Activated CD4-positive, alpha-beta T cell treated with anti-CD3 and anti-CD28 coated beads, Interleukin-2, amount 50 U/mL, for 4 hours (primary cell): ENCODE measurements around the gene ADD3.
A peak's percentile ranks its signal among the peaks of the same experiment; 100 is the strongest.
"Not testable (repeated sequence)": the region's sequence is repeated elsewhere in the genome, so short reads cannot be mapped to it uniquely, and the experiment has no call there.

Experiments
- DNase-seq, 2 experiments: peaks; one replicate each; pipeline ENCODE4 v3.0.0-alpha.2; 2020

ADD3 gene

DNA sequence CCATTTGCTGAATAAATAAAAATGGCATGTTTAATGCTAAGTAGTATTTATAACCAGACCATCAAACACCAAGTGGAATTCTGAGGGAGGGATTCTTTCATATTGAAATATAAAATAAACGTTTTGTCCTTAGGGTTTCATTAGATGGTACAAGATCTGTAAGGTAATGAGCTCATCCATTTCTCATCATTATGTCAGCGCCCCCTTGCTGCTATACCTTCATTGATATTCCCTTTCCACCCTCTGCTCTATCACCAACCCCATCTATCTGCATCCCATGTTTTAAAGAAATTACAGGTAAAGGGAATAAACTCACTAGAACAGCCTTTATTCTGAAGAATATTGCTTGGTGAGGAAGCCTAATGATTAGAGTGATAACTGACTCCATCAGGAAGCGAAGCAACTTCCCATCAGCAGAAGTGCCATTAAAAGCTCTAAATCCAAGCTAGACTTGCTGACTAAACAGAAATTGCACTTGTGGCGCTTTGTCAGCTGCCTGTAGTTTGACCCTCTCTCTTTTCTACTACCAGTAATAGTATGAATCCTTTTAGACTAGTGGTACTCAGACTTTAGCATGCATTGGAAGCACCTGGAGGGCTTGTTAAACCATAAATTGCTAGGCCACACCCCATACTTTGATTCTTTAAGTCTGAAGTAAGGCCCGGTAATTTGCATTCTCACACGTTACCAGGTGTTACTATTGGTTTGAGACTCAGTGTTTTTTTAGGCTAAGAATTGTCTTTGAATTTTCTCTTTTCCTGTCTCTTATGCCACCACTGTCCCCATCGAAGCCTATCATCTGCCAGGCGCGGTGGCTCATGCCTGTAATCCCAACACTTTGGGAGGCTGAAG, 27.5 kb downstream of the ADD3 start:
- DNase-seq: no peak

DNA sequence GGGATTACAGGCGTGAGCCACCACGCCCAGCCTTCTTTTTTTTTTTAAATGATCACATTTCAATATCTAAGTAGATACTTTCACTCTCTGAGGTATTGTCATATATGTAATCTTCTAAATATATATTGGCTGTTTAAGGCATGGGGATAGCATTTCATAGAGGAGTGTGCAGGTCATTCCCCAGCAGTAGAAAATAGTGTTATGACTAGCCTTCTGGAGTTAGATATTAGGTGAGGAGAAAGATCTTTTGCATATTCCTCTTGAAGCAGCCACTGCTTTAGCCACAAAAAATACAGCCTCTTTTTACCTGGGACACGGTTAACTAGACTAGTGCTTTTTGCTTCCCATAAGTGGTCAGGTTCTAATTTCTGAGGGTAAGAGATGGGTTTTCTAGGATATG, 28.9 kb downstream of the ADD3 start:
- no peak for DNase-seq

DNA sequence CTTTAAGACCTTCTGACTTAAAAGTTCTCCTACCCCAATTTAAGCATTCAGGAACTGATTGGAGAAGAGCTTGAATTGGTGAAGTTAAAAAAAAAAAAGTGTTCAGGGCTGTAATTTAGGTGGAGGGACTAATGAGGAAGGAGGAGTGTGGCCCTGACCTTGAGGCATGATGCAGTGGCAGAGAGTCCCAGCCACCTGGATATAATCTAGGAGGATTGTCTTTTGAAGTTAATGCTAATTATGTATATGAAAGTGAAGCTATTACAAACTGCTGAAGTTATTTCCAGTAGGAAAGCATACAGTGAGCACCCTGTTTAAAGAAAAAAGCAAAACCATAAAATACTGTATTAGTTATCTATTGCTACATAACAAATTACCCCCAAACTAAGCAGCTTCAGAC, 31.5 kb downstream of the ADD3 start:
- DNase-seq: no peak

DNA sequence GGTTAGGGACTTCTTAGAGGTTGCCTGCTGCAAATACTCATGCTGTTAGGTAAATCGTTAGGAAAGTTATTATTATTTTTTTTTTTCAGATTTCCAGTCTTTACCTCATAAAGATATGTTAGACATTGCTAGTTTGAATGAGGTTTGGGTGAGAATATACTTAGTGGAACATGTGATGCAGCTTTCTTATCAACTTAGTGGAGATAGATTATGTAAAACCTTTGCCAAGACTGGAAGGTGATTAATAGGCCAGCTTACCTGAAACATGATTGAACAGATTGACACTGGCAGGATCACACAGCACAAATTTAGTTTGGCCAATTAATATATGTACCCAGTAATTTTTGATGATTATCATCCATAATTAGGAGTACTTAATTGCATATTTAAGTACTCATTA, 32.3 kb downstream of the ADD3 start:
- DNase-seq: no peak

DNA sequence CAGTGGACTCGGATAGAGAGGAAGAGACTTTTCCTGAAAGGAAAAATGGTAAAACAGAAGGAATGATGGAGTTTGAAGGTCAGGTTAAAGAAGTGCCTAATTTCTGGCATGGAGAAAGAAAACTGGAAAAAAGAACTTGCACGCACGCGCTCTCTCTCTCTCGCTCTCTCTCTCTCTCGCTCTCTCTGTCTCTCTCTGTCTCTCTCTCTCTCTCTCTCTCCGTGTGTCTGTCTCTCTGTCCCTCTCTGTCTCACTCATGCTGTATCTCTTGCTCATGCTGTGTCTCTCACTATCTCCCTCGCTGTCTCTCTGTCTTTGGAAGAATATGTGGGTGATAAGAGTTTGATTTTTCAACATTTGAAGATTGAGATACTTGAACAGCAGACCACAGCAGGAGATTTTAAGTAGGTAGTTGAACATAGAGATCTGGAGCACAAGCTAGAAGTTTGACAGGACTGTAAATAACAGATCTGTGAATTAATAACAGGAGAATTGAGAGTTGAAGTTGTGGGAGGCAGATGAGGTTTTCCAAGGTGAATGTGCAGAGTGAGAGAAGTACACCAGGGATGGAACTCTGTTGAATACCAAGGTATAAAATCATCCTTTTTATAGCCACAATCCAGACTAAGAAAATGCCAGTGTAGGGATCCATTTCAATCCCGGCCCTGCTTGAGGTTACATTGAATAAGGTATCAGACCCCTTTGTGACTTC, 33.1 kb downstream of the ADD3 start:
- no peak for DNase-seq

DNA sequence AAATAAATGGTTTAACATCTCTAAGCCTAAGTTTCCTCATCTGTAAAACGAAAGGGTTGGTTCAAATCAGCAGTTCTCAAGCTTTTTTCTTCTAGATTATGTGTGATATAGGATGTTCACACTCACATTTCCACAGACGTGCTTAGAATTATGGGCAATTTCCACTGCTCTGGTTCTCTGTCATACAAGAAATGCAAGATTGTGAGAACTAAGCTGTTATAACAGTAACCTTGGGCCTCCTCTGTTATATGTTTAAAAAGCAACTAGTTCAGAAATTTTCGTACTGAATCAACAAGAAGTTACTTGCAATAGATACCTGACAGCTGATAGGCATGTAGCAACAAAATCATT, 33.7 kb downstream of the ADD3 start:
- DNase-seq: no peak

DNA sequence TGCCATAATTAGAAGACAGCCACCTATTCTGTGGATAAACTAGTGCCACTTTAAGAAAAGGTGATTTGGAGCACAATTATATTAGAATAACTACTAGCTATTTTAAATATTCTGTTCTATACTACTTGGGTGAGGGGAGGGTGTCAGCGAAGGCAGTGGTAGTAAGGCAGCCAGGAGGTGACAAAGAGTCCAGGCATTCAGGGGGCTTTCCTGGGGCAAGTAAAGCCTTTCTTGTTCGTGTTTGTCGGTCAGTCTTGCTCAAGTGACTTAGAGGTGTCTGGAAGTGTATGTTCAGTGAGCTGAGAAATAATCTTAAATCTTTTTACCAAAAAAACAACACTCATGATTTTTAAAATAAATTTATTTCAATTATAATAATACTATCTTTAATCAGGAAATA, 34.4 kb downstream of the ADD3 start:
- DNase-seq: no peak

DNA sequence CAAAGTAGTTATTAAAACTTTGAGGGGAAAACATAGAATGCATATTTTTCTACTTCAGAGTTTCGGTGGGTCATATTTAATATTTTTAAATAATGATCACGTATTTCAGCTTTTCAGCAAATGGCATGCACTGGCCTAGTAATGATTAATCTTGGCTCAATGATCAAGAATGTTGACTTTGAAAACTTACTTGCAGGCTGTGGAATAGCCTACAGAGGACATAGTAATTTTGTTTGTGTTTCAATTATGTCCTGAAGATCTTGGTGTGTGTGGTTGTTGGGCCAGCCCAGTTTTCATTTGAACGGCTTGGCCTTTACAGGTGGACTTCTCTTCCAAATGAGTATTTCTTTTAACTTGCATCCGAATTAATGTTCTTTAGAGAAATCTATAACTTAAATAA, 35.1 kb downstream of the ADD3 start:
- no peak for DNase-seq

DNA sequence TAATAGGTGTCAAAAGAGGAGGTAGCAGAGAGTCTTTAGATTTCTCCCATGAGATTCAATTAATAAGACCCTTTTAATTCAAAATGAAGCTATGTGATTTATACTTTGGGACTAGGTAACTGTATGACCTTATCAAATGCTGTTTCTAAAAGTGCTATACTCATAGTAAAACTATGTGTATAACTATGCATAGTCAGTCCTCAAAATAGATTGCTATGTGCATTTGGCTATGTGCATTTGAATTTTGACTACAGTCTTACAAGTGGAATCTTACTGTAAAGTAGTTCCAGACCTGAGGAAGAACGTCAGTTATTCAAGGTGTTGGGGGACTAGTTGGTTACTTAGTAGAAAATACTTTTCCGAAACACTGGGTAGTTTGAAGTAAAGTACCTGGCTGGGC, 36.9 kb downstream of the ADD3 start:
- no peak for DNase-seq

DNA sequence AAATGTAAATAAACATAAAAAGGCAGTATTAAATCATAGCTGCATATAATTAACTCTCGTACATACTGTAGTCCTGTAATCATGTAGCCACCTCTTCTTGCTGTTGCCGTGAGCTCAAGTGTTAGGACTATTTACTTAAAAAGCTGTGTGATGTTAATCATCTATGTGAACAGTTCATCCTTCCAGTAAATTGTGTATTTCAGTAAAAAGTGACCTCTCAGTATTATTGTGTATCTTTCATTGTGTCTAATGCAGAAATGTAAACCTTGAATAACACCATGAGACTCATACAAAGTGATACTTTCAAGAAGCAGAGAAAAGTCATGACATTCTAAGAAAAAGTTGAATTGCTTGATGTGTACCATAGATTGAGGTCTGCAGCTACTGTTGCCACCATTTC, 38.0 kb downstream of the ADD3 start:
- no peak for DNase-seq

DNA sequence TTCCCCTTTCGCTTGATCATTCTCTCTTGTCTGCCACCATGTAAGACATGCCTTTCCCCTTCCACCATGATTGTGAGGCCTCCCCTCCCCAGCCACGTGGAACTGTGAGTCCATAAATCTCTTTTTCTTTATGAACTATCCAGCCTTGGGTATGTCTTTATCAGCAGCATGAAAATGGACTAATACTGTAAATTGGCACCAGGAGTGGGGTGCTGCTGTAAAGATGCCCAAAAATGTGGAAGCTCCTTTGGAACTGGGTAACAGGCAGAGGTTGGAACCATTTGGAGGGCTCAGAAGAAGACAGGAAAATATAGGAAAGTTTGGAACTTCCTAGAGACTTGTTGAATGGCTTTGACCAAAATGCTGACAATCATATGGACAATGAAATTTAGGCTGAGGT, 40.4 kb downstream of the ADD3 start:
- not testable (repeated sequence) for DNase-seq

DNA sequence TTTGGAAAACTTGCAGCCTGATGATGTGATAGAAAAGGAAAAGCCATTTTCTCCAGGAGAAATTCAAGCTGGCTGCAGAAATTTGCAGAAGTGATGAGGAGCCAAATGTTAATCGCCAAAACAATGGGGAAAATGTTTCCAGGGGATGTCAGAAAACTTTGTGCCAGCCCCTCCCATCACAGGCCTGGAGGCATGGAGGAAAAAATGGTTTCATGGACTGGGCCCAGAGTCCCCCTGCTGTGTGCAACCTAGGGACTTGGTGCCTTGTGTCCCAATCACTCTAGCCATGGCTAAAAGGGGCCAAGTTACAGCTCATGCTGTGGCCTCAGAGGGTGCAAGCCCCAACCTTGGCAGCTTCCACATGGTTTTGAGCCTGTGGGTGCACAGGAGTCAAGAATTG, 41.0 kb downstream of the ADD3 start:
- no peak for DNase-seq

DNA sequence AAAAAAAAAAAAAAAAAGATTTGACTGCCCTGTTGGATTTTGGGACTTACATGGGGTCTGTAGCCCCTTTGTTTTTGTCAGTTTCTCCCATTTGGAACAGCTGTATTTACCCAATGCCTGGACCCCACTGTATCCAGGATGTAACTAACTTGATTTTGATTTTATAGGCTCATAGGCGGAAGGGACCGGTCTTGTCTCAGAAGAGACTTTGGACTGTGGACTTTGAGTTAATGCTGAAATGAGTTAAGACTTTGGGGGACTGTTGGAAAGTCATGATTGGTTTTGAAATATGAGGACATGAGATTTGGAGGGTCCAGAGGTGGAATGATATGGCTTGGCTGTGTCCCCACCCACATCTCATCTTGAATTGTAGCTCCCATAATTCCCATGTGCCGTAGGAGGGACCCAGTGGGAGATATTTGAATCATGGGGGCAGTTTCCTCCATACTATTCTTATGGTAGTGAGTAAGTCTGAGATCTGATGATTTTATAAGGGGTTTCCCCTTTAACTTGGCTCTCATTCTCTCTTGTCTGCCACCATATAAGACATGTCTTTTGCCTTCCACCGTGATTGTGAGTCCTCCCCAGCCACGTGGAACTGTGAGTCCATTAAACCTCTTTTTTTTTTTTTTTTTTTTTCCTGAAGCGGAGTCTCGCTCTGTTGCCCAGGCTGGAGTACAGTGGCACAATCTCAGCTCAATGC, 42.3 kb downstream of the ADD3 start:
- DNase-seq: not testable (repeated sequence)

DNA sequence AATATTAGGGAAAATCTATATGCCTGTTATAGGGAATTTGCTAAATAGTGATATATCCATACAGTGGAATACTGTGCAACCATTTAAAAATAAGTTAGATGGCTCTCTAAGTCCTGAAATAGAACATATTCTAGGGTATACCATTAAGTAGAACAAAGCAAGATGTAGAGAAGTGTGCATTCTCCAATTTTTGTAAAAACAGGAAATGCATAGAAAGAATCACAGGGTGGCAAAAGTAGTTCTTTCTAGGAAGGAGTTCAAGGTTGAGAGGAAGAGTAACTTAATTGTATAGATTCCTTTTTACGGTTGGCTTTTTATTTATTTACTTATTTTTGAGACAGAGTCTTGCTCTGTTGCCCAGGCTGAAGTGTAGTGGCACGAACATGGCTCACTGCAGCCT, 43.7 kb downstream of the ADD3 start:
- DNase-seq: no peak

DNA sequence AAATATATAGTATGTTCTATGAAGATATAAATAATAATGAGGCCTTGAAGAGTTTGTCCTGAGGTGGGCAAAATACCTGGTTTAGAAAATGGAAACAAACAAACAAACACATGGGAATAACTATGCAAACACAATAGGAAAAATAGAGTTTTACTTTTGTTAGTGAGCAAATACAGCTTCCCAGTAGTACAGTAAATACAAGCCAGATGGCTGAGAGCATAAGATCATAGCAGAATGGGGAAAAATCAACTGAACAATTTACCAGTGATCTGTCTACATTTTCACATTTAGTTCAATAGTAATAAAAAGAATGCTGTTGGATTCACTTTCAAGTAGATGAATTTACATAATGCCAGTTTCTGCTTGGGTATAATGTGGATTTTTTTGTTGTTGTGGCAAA, 45.1 kb downstream of the ADD3 start:
- DNase-seq: no peak

DNA sequence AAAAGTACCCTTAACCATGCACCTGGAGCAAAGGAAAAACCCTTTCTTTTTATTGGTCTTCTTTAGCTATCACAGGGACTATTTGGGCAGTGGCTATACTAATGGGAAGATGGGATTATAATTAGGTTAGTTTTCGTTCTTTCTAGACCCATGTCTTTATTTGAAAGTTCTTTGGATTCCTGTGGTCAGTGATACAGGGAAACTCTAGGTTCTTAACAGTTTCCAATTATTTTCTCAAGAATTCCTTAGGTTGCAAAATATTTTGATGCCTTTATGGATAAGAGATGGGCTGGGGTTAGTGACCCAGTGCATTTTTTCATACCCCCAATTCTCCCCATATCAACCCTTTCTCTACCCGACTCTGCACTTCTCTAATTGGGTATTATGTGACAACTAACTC, 49.0 kb downstream of the ADD3 start:
- DNase-seq: no peak

DNA sequence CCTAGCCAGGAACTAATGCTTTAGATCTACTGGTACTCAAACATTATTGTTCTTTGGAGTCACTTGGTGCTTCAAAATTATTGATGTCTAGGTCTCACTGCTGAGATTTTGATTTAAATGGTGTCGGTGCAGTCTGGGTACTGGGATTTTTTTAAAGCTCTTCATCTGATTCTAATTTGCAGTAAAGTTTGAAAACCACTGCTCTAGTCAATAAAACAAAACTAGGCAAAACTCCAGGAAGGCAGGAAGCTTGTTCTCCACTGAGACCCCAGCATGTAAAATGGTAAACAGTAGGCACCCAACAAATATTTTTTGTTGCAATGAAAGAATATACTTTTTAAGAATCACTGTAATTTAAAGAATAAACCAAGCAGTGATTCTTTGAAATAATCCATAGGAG, 49.7 kb downstream of the ADD3 start:
- no peak for DNase-seq

DNA sequence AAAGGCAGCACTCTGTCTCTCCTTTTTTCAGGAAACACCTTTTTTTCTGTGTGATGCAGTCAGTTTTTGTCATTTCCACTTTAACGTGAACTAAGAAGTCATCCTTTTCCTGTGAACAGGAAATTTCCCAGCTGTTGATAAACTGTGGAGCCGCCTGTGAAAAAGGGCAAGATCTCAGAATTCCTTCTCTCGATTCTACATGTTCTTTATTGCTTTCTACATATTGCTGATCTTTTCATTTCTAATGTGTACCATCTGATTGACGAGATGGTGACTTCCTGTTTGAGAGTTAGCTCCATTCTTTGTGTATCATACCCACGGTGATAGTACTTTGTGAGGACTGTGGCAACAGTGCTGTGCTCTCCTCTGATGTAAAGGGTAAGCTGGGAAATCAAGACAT, 50.4 kb downstream of the ADD3 start:
- DNase-seq: no peak

DNA sequence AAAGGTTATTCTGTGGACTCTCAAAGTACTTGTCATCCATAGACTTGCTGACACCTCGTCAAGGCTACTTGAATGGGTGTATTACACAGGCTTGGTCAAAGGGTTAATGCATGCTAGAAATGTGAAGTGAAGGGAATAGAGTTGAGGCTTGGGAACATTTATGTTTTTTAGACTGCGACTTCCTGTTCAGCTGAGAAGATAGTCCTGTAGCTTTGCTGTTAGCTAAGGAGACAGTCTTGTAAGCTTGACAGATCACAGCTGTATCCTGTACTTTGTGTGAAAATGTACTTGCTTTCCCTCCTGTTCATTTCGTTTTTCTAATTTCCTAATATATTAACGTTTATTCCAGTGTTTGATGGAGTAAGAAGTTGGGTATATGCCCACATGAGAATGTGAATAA, 52.1 kb downstream of the ADD3 start:
- DNase-seq: no peak

DNA sequence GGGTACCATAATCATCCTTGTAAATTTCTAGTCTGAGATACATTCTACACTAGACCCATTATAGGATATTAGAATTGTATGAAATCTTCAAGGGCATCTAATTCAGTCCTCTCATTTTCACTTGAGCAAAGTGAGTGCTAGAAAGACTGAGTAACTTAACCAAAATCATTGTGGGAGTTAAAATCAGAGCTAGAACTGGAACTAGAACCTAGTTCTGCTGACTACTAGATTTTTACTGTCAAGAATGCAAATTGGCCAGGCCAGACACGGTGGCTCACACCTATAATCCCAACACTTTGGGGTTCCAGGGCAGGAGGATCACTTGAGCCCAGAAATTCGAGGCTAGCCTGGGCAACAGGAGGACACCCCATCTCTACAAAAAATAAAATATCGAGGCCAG, 53.9 kb downstream of the ADD3 start:
- DNase-seq: no peak

DNA sequence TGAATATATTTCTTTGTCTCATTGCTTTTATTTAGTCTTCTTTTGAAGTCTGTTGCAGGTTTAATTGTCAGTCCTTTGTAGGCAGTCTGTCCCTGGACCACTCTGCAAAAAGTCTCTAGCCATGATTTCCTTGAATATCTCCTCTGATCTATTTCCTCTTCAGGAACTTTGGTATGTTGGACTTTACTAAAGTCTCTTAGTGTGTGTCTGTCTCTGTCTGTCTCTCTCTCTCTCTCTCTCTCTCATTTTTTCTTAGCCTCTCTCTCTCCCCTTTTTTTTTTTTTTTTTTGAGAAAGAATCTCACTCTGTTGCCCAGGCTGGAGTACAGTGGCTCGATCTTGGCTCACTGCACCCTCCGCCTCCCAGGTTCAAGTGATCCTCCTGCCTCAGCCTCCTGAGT, 57.5 kb downstream of the ADD3 start:
- DNase-seq: no peak

DNA sequence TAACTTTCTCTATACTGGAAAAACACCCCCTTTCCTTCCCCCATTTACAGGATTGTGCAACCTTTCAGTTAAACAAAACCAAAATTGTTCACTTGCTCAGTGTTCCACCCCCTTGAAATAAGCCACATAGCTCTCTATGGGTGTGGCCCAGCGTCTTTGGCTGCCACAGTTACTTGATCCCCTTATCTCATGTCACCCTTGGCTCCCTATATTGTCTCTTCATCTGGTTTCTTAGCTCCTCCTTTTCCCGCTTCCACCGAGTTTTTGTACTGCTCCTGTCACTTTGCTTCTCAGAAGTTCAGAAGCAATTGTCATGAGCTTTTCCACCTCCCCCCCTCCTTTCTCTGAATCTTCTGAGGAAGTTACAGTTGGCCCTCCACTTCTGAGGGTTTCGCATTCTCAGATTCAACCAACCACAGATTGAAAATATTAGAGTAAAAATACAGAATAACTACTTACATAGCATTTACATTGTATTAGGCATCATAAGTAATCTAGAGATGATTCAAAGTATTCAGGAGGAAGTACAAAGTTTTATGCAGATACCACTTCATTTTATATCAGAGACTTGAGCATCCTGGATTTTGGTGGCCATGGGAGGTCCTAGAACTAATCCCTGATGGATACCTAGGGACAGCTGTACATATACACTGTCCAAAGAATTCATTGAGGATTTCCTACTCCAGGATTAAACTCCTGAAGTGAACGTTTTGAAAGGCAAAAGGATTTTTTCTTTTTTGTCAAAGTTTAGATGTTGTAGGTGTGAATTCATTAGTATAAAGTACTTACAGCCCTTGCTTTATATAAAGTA, 60.4 kb downstream of the ADD3 start:
- peak; percentile 35 to 36 for DNase-seq

DNA sequence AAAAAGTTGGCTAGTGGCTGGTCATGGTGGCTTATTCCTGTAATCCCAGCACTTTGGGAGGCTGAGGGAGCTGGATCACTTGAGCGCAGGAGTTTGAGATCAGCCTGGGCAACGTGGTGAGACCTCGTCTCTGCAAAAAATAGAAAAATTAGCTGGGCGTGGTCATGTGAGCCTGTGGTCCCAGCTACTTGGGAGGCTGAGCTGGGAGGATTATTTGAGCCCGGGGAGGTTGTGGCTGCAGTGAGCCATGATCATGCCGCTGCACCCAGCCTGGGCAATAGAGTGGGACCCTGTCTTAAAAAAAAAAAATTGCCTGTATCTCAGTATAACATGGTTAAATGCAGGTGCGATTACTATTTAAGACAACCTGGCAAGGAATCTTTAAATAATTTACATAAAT, 61.0 kb downstream of the ADD3 start:
- no peak for DNase-seq
